Measurements from ENCODE around the gene HOXB9.

HOXB9 gene

GRCh38 chr17:48605409-48605919 is 20.7 kb downstream of the HOXB9 start:
- no peak for TF ChIP-seq CTCF (IDR thresholded peaks at IDR 0.05)

- TF ChIP-seq CTCF (IDR thresholded peaks at IDR 0.05), result no peak
These were observed 21.3 kb downstream of the HOXB9 start, which contains the start of gene HOXB6 for GRCh38 chr17:48604770-48605329. HOXB6 (minus strand) TSS chr17:48604986; CDS start chr17:48598150, 6,836 bp downstream.

DNA sequence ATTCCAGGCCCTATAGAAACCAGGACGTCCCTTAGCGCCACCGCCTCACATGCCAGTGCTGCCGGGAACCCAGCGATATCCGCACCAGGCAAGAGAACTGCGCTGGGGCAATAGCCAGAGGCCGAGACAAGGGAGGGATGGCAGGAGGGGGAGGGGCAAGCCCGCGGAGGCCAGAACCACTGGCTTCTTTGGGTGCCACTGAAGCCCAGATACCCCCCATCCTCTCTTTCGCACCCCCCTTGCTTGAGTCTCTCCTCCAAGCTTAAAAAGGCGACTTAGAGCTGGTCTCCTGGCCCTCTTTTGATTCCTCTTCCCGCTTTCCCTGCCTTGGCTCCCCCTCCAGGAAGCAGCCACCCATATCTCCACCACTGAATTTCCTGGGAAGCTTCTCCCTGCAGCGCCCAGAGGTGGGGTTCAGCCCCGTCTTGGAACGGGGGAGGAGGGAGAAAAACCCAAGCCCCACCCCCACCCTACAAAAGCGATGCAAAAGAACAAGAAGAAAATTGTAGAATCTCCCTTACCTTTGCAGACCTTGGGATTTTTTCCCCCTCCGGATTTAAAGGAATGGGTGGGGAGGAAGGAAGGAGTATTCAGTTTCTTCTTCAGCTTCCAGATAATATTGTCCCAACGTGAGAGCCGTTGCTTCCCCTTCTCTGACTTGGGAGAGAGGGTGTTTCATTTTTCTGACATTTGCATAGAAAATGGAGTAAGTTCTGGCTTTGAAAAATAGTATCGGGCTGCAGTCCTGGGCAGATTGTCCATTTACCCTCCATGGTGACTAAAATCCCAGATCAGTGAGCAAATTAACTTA is 22.0 kb downstream of the HOXB9 start:
- no peak for TF ChIP-seq CTCF (IDR thresholded peaks at IDR 0.05)

DNA sequence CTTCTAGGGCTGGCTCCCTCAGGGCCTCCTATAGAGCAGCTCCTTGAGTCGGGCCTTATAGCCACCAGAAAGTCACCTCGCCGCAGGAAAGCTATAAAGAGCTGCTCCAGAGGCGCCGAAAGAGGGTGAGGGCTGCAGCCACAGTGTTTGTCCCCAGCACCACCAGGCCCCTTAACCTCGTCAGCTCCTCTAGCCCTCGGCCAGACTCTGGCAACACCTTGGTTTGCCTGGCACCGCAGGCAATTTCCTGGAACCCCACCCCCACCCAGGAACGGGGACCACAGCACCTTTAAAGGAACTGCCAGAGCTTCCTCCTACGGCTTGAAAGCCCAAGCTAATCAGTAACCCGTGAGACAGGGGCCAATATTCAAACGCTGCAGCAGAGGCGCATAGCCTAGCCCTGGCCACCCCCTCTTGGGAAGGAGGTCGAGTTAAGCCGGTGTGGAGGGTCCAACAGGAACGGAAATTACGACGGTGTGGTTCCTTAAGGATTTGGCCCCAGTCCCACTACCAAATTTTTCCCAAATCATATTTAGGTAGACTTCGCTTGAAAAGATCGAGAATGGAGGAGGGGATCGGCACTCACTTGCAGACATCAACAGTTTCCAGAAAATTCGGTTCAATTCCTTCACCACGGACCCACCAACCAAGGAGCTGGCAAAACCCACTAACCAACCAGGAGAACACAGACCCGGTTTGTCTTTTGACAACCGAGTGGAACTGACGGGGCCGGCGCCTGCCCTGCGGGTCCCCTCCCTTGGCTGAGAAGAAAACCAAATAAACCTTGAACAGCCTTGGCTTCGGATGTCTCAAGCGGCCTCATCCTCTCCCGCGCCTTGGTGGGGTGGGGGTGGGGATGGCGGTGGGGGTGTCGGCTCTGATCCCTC is 24.4 kb downstream of the HOXB9 start:
- TF ChIP-seq CTCF (IDR thresholded peaks at IDR 0.05), result no peak

GRCh38 chr17:48601207-48601538 is 25.0 kb downstream of the HOXB9 start:
- no peak for TF ChIP-seq CTCF (IDR thresholded peaks at IDR 0.05)

DNA sequence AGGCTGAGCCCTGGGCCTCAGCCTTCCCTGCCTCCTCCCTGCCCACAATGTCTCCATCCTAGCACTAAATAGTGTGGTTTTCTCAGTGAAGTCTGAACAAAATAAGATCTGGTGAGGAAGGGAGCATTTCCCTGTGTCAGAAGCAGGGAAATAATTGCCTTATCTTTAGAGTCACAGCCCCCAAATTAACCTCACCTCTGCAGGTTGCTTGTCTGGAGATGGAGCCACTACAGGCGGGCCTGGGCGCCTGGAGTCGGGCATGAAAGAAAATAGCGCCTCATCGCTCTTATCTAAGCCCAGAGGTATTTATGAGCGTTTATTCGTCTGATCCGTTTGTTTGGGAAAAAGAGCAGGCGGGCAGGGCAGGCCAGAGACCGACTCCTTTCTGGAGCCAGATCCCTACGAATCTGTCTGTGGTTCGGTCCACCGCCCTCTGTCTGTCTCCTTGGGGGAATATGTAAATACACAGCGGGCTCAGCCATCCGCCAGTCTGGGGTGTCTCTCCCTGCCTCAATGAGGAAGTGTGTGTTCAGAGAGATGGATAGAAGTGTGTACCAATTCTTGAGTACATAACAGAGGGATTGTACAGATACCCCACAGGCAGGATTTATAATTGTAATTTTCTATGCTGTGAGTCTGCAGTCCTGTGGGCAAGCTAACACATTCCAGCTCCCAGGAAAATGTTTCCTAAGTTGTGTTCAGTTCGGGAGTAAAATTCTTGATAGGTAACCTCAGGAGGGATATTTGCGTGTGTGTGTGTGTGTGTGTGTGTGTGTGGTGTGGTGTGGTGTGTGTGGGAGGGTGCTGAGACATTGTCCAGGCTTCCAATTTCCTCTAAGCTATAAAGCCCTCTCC is 25.7 kb downstream of the HOXB9 start:
- TF ChIP-seq CTCF (IDR thresholded peaks at IDR 0.05), result no peak

- no peak for TF ChIP-seq CTCF (IDR thresholded peaks at IDR 0.05)
These were observed 26.8 kb downstream of the HOXB9 start for GRCh38 chr17:48599354-48599753.
